GM19035 (cell line): ENCODE results near the gene TMSB10.
A peak's percentile ranks its signal among the peaks of the same experiment; 100 is the strongest.

Experiments
- ATAC-seq: cut with Tn5 transposase; IDR thresholded peaks from one replicate; pipeline ENCODE4 v1.9.1; 2021; ENCODE audit not compliant: unreplicated experiment

Gene TMSB10

GRCh38 chr2:84879584-84880394 lies 25.7 kb upstream of the TMSB10 start:
- peak; percentile 39 for ATAC-seq

DNA sequence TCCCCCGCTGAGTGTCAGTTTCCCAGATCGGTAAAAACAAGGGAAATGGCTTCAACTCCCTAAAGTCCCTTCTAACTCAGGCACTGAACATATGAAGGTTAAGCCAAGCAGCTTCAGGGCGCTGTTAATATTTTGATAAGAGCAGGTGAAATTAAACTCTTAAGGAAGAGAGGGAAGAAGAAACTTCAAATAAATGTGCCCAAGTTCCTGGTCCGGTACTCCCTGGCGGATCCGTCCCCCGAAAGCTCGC lies 25.1 kb upstream of the TMSB10 start:
- ATAC-seq = no peak

DNA sequence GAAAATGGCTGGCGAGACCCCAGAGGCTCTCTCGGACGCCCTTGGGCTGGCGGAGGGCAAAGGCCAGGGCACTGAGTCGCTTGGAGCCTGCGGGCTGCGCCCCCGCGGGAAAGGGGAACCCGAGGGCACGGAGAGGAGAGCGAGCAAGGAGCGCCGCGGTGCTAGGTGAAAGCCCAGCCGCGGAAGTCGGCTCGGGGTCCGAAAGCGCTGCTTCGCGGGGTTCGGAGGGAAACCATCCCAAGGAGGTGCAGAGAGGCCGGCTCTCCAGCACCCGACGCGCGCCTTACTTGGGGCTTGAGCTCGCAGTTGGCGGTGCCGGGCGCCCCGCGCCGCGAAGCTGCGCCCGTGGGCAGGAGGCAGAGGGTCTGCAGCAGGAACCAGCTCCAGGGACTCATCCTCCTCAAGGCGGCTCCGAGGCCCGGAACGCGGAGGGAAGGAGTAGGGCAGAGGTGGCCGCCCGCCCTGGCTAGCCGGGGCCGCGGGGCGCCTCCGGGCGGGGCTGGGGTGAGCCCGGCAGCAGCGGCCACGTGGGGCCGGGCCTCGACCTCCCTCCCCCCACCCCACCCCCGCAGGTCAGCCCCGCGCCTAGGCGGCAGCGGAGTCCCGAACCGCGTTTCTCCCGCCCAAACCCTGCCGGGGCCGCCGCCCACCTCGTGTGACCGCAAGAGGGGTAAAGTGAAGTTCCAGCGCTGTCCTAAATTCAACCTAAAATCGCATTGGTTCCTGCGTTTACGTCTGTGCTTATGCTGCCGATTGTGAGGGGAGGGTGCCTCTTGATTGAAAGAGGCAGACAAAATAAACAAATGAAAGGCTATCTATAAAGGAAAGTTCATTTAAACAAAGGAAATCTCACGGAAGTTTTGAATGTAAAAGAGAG lies 24.6 kb upstream of the TMSB10 start, which contains the start of gene TRABD2A:
TSS of gene TRABD2A (minus strand) at position 440 of the 877 bp plus-strand sequence. CDS start at position 395, 45 bp downstream.
- peak; percentile 26 for ATAC-seq

- ATAC-seq = peak; percentile 72
Observed at GRCh38 chr2:84881581-84882413, 23.7 kb upstream of the TMSB10 start.

DNA sequence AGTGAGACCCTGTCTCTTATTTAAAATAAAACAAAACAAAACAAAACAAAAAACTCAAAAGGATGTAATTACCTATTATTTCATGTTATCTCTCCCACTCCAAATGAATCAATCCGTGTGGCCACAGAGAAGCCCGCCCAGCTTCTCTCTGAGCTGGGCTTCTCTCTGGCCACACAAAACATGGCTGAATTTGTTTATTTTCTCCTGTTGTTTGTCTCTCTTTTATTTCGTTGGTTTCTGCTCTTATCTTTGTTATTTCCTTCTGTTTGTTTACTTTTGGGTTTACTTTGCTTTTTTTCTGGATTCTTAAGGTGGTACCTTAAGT lies 23.1 kb upstream of the TMSB10 start:
- peak; percentile 6 for ATAC-seq

DNA sequence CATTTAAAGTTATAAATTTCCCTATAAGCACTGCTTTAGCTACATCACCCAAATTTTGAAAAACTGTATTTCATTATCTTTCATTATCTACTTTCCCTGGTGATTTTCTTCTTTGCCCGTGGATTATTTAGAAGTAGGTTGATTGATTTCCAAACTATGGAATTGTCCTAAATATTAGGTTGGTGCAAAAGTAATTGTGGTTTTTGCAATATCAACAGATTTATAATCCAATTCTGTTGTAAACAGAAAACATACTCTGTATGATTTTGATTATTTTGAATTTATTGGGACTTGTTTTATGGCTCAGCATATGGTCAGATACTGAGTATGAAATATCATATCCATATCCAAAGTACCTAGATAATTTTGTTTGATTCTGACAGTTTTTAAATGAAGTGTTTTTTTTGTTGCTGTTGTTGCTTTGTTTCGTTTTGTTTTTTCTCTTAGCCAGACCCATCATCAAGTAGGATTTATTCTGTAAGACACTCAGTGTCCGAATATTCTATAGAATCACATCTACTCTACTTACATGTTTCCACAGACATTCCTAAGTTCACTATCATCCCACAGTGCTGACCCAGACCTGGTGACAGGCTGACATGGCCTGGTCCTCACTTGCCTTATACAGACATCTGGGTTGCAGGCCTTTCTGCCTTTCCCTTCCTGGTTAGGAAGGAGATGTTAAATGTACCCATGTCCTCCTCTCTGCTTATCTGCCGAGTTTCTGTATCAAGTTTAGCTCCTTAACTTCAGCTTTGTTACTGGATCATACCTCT lies 22.5 kb upstream of the TMSB10 start:
- ATAC-seq = no peak

DNA sequence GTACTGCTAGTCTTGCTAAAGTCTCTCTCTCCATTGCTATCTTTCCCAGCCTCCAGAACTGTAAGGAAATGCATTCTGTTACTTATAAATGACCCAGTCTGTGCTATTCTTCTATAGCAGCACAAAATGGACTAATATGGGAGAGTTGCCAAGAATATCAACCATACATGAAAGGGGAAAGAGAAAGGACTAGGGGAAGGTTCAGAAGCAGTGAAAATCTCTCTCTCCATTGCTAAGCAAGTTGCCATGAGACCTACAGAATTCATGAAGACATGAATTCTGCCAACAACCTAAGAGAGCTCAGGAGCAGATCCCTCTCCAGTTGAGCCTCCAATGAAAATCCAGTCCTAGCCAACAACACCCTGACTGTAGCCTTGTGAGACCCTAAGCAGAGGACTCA lies 21.0 kb upstream of the TMSB10 start:
- no peak for ATAC-seq

DNA sequence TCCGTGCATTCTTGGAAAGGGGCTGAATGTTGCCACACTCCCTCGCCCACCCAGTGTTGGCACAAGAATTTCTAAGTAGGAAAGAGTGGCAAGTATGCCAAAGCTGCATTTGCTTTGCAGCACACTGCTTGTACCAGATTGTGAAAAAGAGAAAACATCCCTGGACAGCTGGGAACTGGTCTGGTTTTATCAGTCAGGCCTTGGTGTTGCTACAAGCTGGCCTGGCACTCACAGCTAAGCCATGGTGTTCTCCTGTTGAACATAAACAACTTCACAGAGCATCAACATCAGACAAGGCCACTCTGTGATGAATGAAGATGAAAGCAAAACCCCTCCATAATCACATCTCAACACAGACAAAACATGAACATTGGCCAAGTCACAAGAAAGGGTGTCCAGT lies 20.3 kb upstream of the TMSB10 start:
- ATAC-seq = no peak

DNA sequence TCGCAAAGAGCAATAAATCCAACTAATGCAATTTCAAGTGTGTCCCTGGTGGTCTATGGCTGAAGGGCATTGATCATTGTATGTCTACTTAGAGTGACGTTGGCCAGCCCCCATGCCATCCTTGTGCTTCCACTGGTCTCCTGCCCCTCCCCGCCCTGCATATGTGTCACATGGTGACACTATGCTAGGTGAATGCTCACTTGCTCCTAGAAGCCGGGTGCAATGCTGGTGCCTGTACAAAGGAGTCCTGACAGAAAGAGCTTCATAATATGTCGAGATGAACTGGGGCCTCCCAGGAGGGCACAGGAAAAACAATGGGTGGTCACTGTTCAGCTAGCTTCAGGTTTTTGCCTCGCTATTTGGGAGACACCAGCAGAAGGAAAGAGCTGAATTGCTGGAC lies 18.7 kb upstream of the TMSB10 start:
- ATAC-seq = no peak

GRCh38 chr2:84888401-84889276 lies 16.8 kb upstream of the TMSB10 start:
- peak; percentile 87 for ATAC-seq

DNA sequence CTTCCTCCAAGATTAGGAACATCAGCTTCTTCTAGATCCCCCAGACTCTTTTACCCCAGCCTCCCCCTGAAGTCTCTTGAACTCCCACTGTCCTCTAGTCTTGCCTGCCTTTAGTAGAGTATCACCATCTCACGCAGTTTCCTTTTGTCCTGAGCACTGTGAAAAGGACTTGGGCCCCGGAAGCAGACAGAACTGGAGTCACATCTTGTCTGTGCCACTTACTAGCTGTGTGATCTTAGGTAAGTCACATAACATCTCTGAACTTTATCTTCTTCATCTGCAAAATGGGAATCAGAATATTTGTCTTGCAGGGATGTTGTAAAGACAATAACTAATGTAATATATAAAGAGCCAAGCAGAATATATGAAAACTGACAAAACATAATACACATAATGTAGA lies 16.1 kb upstream of the TMSB10 start:
- peak; percentile 10 for ATAC-seq

GRCh38 chr2:84891355-84892010 lies 14.0 kb upstream of the TMSB10 start:
- ATAC-seq = no peak

- no peak for ATAC-seq
Observed at GRCh38 chr2:84894131-84894586, 11.3 kb upstream of the TMSB10 start.

DNA sequence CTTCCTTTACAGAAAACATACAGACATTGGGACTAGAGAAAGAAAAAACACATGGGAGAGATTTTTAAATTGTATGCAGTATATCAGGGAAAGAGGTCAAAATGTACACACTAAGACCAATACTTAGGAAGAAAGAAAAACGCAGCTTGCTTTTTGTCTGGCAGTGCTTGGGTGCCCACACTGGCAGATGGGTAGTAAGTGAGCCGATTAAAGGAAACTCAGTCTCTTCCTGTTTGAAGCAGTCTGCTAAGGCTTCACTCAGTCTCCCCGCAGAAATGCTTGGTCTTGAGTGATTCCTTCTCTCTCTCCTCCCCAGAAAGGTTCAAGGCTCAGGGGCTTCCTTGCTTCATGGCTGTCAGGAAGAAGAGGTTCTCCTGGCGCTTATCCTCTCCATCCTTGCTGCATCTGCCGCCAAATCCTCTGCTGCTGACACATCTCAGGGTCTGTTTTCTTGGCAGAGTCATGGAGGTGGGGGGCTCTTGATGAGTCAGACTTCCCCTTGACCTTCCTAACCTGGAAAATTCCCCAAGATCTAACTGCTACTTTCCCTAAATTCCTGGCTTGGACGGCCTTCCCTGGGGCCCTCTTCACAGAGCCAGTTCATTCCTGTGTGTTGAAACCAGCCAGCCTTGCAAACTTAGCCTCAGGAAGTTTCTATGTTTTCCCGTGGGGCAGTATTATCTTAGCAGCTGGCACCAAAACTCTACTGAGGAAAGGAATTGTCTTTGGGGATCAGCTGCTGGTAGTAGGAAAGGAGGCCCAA lies 10.5 kb upstream of the TMSB10 start:
- no peak for ATAC-seq

DNA sequence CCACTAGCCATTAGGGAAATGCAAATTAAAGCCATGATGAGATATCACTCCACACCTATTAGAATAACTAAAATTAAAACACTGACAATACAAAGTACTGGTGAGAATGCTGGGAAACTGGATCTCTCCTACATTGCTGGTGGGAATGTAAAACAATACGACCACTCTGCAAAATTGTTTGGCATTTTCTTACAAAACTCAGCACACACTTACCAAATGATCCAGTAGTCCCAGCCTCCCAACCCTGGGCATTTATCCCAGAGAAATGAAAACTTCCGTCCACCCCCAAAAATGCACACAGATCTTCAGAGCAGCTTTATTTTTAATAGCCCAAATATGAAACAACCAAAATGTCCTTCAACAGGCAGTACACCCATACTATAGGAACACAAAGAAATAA lies 8.9 kb upstream of the TMSB10 start:
- no peak for ATAC-seq

DNA sequence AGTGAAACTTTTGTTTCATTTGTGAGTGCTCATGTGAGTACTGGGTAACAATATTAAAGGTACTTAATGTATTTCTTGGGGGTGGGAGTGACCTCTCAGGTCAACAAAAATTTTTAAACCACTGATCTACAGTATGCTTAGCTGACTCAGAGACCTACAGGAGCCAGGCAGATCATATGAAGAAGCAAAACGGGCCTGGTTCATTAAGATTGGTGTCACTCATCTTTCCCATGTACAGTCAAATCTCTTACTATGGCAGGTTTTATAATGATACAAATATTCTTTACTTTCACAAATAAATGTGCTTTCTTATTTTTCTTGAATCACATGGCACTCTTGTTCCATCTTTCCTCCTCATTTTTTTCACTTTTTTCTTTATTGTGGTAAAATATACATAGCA lies 7.7 kb upstream of the TMSB10 start:
- no peak for ATAC-seq

- no peak for ATAC-seq
Observed at GRCh38 chr2:84899304-84900204, 5.9 kb upstream of the TMSB10 start.
